OCI-LY3 (cell line): Measurements from ENCODE around the gene MGARP.

Experiments
- H2AFZ ChIP-seq: fragments of 200-600, 300-600 bp; shearing (Covaris generic); 2 replicates; pipeline ENCODE4 v1.6.0; 2014; ENCODE audit warnings: antibody characterized with exemption, low read depth, low read length
- H3K27ac ChIP-seq: fragments of 200-600, 300-600 bp; sonication (generic); 2 replicates; pipeline ENCODE4 v1.5.1; 2014; ENCODE audit warnings: mild to moderate bottlenecking, low read length, moderate library complexity, mixed read lengths
- H3K27me3 ChIP-seq: fragments of 200-600, 300-600 bp; sonication (generic); 2 replicates; pipeline ENCODE4 v1.6.1; 2014; ENCODE audit warnings: low read depth, low read length, mixed read lengths
- H3K36me3 ChIP-seq: fragments of 200-600, 300-600 bp; sonication (generic); replicated peaks from 2 replicates; pipeline ENCODE3; 2014; ENCODE audit warnings: low read depth, low read length, mixed read lengths
- H3K4me1 ChIP-seq: fragments of 300-600, 200-600 bp; sonication (generic); 2 replicates; pipeline ENCODE4 v1.6.1; 2014; ENCODE audit warnings: low read length, mixed read lengths
- H3K4me2 ChIP-seq: fragments of 200-600, 300-600 bp; sonication (generic); 2 replicates; pipeline ENCODE4 v1.6.1; 2014; ENCODE audit warnings: low read length, mixed read lengths
- H3K4me3 ChIP-seq: fragments of 300-600, 200-600 bp; sonication (generic); 2 replicates; pipeline ENCODE4 v1.5.1; 2014; ENCODE audit warnings: antibody characterized with exemption, mild to moderate bottlenecking, low read length, moderate library complexity
- H3K79me2 ChIP-seq: fragments of 300-600, 200-600 bp; shearing (Covaris generic); 2 replicates; pipeline ENCODE4 v1.6.1; 2014; ENCODE audit warnings: mild to moderate bottlenecking, low read length, mixed read lengths
- H3K9ac ChIP-seq: fragments of 300-600, 200-600 bp; shearing (Covaris generic); 2 replicates; pipeline ENCODE4 v1.6.0; 2014; ENCODE audit warnings: mild to moderate bottlenecking, low read length, moderate library complexity
- H3K9me3 ChIP-seq: fragments of 200-600, 300-600 bp; shearing (Covaris generic); 2 replicates; pipeline ENCODE4 v1.6.1; 2014; ENCODE audit warnings: low read length, mixed read lengths; ENCODE audit not compliant: insufficient read depth
- H4K20me1 ChIP-seq: fragments of 200-600, 300-600 bp; sonication (generic); 2 replicates; pipeline ENCODE4 v1.6.1; 2016; ENCODE audit warnings: low read length, mixed read lengths; ENCODE audit not compliant: insufficient read depth
- EZH2phosphoT487 ChIP-seq: fragments of 200-600 bp; shearing (Covaris generic); IDR thresholded peaks from 2 replicates; pipeline ENCODE4 v1.6.1; 2018; ENCODE audit warnings: antibody characterized with exemption, mixed run types, low read depth
- TF ChIP-seq, protein P1 (sequence below): fragments of 200-600, 300-600 bp; sonication (generic); IDR thresholded peaks from 2 replicates; pipeline ENCODE4 v1.5.1; 2014; ENCODE audit warnings: antibody characterized with exemption, low read length, low read depth

MGARP gene

DNA sequence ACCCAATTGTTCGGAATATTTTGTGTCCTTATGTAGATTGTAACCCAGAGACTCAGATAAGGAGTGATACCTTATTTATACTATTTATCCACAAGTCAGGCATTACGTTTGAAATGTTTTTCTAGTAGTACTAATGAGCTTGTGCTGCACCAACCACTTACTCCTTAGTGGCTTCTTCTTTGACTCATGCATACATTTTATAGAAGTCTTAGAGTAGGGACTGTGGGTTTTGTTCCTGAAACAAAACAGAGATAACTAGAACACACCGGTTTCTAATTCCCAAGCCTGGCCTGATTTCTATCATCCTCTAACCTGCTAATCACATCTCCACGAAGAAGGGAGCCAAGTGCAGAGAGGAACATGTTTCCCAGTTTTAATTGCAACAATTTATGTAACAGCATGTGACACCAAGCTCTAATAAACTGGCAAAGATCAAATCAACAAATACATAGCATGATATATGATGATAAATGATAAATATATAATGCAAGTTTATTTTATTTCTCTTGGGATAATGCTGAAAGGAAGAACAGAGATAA lies 32.3 kb downstream of the MGARP start:
- Histone ChIP-seq H3K27me3 (no peaks in the 10 kb centered on the region), H3K36me3 (no peaks in the 10 kb centered on the region), H3K27ac (no peak overlapping the region), H3K4me1 (peaks cover under 1% of the 10 kb centered on the region; the same call in 1 of the 2 replicates), H4K20me1 (no peaks in the 10 kb centered on the region), H3K4me2 (no peak overlapping the region), H3K79me2 (no peaks in the 10 kb centered on the region), H3K9ac (no peak overlapping the region), H3K4me3 (no peak overlapping the region), H3K9me3 (no peaks in the 10 kb centered on the region), H2AFZ (no peak overlapping the region)
- TF ChIP-seq EZH2phosphoT487, result no peak
- TF ChIP-seq, protein P1, sequence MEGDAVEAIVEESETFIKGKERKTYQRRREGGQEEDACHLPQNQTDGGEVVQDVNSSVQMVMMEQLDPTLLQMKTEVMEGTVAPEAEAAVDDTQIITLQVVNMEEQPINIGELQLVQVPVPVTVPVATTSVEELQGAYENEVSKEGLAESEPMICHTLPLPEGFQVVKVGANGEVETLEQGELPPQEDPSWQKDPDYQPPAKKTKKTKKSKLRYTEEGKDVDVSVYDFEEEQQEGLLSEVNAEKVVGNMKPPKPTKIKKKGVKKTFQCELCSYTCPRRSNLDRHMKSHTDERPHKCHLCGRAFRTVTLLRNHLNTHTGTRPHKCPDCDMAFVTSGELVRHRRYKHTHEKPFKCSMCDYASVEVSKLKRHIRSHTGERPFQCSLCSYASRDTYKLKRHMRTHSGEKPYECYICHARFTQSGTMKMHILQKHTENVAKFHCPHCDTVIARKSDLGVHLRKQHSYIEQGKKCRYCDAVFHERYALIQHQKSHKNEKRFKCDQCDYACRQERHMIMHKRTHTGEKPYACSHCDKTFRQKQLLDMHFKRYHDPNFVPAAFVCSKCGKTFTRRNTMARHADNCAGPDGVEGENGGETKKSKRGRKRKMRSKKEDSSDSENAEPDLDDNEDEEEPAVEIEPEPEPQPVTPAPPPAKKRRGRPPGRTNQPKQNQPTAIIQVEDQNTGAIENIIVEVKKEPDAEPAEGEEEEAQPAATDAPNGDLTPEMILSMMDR, result no peak

DNA sequence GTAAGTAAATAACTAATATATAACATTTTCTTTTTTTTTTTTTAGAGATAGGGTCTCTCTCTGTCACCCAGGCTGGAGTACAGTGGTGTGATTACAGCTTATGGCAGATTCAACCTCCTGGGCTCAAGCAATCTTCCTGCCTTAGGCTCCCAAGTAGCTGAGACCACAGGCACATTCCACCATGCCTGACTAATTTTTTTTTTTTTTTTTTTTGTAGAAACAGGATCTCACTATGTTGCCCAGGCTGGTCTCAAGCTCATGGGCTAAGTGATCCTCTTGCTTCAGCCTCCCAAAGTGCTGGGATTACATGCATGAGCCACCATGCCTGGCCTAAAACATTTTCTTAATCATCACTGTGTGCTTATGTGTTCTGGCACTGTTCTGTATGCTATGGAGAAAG lies 32.8 kb downstream of the MGARP start:
- Histone ChIP-seq H3K79me2 (no peaks in the 10 kb centered on the region), H3K4me3 (no peak overlapping the region), H2AFZ (no peak overlapping the region), H3K9ac (no peak overlapping the region), H3K9me3 (no peaks in the 10 kb centered on the region), H3K4me1 (no peaks in the 10 kb centered on the region), H3K36me3 (no peaks in the 10 kb centered on the region), H3K27me3 (no peaks in the 10 kb centered on the region), H3K27ac (no peak overlapping the region), H3K4me2 (no peak overlapping the region), H4K20me1 (no peaks in the 10 kb centered on the region)
- TF ChIP-seq, protein P1, result no peak
- no peak for TF ChIP-seq EZH2phosphoT487

DNA sequence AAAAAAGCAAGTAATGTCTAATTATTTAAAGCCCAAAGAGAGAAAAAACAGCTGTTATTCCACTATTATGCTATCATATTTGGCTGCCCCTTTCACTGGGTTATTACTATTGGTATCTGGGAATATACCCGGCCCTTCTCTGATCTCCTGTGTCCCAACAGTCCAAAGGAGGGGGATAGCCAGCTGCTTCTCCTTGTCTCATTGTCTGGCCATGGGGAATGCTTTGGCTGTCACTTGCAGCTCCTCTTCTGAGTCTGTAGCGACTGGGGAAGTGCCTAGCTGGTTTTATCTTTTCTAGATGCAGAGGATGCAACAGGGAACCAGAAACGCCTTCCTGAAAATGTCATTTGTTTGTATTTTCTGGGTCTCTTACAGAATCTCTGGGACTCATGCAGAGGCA lies 33.9 kb downstream of the MGARP start:
- H3K9ac ChIP-seq, result no peak overlapping the region
- no peak for TF ChIP-seq EZH2phosphoT487
- TF ChIP-seq, protein P1, result no peak
- no peaks in the 10 kb centered on the region for H4K20me1 ChIP-seq
- no peak overlapping the region for H2AFZ ChIP-seq
- H3K9me3 ChIP-seq, result no peaks in the 10 kb centered on the region
- H3K79me2 ChIP-seq, result no peaks in the 10 kb centered on the region
- no peaks in the 10 kb centered on the region for H3K27me3 ChIP-seq
- no peak overlapping the region for H3K27ac ChIP-seq
- H3K4me2 ChIP-seq, result no peak overlapping the region
- no peak overlapping the region for H3K4me3 ChIP-seq
- no peaks in the 10 kb centered on the region for H3K36me3 ChIP-seq
- no peaks in the 10 kb centered on the region for H3K4me1 ChIP-seq

DNA sequence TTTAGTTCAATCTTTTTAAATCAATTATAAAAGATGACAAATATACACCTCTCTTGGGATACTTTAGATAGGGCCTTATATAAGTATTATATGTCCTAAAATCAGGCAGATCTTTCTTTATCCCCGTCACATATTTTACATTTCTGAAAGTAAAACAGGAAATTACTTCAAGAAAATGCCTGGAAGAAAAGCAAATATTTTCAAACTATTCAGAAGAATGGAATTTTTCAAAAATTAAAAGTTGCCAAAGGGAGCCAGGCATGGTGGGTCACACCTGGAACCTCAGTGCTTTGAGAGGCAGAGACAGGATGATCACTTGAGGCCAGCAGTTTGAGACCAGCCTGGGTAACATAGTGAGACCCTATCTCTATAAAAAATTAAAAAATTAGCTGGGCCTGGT lies 34.4 kb downstream of the MGARP start:
- H3K9me3 ChIP-seq, result no peaks in the 10 kb centered on the region
- H3K4me1 ChIP-seq, result no peaks in the 10 kb centered on the region
- no peak overlapping the region for H2AFZ ChIP-seq
- no peaks in the 10 kb centered on the region for H3K79me2 ChIP-seq
- no peak overlapping the region for H3K4me2 ChIP-seq
- H3K27me3 ChIP-seq, result no peaks in the 10 kb centered on the region
- H3K9ac ChIP-seq, result no peak overlapping the region
- no peak for TF ChIP-seq EZH2phosphoT487
- TF ChIP-seq, protein P1, result no peak
- H3K27ac ChIP-seq, result no peak overlapping the region
- H4K20me1 ChIP-seq, result no peaks in the 10 kb centered on the region
- no peaks in the 10 kb centered on the region for H3K36me3 ChIP-seq
- H3K4me3 ChIP-seq, result no peak overlapping the region
